GM21528 (cell line): Measurements from ENCODE around the gene ZFP92.

ENCODE experiments used
- ATAC-seq: cut with Tn5 transposase; IDR thresholded peaks from one replicate; pipeline ENCODE4 v1.9.1; 2021; ENCODE audit warnings: mild to moderate bottlenecking, moderate library complexity; ENCODE audit not compliant: unreplicated experiment, low FRiP score

ZFP92 gene

GRCh38 chrX:153406903-153407302, 4.4 kb upstream of the ZFP92 start:
- ATAC-seq, result no peak

DNA sequence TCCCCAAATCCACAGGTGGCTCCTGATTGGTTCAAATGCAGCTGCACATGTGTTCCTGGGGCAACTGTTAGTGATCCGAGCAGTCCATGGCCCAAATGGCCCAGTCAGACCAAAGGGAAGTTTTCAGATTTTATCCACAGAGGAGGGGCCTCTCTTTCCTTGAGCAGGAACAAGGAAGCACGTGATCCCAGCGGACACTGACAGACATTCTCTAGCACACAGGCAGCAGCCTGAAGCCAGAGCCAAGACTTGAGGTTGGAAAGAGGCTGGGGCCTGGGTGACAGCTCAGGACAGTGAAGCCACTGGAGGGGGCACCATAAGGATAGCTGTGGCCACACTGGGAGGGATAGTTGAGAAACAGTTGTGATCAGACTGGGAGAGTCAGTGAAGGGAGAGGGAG, 3.5 kb upstream of the ZFP92 start:
- no peak for ATAC-seq

DNA sequence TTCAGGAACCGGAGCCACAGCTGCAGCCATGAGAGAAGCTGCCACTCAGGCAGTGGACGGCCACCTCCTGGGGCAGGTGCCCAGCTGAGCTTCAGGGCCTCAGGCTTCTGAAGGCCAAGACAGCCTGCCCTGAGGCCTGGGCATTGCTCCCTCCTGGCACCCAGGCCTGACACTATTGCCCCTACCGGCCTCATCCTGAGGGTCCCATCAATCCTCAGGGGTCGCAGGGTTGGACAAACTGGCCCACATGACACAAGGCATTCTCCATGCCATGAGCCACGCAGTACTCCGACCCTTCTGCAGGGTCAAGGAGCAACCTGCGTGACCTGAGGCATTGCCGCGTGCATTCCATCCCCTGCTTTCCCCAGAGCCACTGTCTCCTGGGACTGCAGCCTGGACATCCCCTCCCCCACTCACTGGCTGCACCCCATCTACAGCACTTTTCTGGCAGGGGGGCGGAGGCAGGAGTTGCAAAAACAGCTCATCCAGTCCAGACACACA, 3.0 kb upstream of the ZFP92 start:
- ATAC-seq, result no peak

- ATAC-seq, result no peak
Observed at GRCh38 chrX:153408871-153409351, 2.4 kb upstream of the ZFP92 start.

DNA sequence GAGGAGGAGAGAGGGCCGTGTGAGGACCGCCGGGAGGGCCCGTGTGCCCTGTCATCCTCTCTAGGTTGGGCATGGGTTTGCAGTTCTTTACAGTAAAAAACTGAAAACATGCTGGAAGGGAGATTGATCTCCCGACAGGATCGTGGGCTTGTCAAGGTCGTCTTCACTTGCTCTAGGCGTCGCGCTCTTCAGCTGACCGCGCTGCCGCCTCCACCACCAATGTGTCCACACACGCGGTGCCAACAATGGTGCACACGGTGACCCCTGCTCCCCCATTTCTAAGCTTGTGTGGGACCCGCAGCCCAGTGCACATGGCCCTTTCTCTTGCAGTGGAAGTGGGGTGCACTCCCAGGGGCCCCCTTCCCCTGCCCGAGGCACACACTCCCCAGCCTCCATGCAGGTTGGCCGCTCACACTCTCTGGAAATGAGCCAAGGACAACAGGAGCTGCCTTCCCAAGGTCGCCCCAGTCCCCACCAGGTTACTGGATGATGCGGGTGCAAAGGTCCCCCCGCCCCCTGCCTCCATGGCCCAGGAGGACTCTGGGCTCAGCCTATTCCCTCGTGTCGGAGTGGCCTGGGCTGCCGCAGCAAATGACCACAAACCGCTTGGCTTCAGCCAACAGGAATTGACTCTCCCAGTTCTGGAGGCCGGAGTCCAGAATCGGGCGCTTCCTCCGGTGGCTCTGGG, 1.7 kb upstream of the ZFP92 start:
- ATAC-seq, result no peak

GRCh38 chrX:153410373-153410772, 899 bp upstream of the ZFP92 start:
- no peak for ATAC-seq

GRCh38 chrX:153410888-153411254, 401 bp upstream of the ZFP92 start:
- ATAC-seq, result no peak

GRCh38 chrX:153411988-153412574, 809 bp downstream of the ZFP92 start:
- no peak for ATAC-seq

DNA sequence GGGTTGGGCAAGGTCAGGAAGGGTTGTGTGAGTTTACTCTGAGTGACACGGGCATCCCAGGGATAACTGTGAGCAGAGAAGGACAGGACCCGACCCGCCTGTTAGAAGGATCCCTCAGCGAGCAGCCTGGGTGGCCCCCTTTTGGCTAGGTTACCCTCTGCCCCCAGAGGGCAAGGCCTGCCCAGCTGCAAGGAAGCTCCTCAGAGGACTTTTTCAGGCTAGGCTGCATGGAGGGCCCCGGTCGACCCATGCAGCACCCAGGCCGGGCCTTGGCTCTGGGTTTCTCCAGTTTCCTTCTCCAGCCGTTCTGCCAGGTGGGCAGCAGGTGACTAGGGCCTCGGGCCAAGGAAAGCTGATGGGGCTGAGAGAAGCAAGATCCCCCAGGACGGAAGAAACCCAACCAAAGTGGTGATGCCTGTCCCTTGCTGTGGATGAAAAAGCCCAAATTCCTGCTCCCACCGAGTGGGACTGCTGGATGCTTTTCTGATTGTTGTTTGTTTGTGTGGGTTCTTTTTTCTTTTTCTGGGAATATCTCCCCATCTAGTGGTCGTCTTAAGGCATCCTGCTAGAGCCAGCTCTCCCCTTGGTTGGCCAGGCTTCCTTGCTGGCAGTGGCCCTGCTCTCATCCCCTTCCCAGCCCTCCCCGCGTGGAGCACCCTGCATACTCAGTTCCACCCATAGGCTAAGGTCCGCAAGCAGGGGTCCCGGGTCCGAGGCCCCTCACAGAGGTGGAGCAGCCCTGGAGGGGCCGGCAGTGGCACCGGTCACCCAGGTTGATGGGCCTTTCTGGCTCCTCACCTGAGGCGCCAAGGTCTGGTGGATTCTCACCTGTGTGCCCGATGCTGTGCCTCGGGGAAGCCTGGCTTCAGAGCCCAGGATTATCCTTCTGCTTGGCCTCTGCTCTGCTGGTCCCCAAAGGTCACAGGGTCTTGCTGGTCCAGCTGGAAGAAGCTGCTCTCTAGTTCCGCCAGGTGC, 1.8 kb downstream of the ZFP92 start:
- no peak for ATAC-seq

DNA sequence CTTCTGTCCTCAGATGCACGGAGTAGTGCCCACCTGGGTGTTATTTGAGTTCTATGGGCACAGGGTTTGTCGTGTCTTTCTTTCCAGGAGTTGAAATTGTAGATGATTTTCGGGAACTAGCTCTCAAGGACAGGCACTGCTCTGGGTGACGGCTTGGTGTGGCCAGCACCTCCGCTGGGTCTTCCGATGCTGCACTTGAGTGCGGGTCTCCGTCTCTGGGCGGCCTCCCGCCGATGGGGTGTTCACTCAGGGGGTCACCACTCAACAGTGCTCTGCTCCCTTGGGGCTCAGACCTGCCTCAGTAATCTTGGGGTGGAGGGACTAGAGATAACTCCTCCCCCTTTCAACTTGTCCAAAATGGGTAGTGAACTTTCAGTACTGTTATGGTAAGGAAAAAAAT, 2.5 kb downstream of the ZFP92 start:
- ATAC-seq, result no peak

DNA sequence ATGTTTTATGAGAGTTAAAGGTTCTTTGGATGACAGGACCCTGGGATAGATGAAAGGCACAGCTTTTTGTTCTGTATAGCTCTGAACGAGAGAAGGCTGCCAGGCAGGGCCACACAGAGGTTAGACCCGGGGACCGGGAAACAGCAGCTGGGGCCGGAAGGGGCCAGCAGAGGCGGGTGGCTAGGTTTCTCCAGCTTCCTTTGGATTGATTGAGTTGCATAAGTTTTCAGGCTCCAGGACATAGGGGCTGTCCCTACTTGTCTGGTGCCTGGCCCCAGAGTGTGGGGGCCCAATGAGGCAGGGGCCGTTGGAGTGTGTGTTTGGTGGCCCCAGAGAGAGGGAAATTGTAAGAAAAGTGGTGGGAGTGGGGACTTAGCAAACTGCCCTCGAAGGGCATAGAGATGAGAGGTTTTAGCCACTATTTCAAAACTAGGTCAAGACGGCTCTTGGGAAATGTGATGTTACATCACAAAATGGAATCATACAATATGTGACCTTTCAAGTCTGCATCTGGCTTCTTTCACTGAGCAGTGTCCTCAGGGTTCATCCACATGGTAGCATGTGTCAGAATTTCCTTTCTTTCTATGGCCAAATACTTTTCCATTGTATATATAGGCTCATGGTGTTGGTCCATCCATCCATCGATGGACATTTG, 3.7 kb downstream of the ZFP92 start:
- no peak for ATAC-seq

GRCh38 chrX:153416781-153417450, 5.6 kb downstream of the ZFP92 start:
- ATAC-seq, result no peak

GRCh38 chrX:153417637-153418036, 6.4 kb downstream of the ZFP92 start:
- no peak for ATAC-seq

- no peak for ATAC-seq
Observed at GRCh38 chrX:153420851-153421599, 9.8 kb downstream of the ZFP92 start.

- no peak for ATAC-seq
Observed at GRCh38 chrX:153421856-153422255, 10.6 kb downstream of the ZFP92 start.

DNA sequence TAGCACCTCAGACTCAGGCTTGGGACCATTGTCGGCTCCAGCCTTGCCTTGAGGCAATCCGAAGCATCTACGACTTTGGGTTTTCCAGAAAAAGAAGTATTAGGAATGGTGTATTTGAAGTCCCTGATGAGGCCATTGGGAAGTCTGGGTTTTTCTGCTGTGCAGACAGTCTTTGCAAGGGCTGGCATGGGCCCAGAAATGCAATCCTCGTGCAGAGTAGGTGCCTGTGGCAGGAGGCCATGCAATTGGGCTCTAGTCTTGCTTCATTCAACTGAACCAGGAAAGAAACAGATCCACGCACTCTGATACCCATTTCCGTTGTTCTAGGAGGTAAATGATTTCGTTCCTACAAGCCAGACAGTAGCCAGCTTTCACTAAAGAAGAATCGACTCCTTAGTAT, 12.4 kb downstream of the ZFP92 start:
- no peak for ATAC-seq

DNA sequence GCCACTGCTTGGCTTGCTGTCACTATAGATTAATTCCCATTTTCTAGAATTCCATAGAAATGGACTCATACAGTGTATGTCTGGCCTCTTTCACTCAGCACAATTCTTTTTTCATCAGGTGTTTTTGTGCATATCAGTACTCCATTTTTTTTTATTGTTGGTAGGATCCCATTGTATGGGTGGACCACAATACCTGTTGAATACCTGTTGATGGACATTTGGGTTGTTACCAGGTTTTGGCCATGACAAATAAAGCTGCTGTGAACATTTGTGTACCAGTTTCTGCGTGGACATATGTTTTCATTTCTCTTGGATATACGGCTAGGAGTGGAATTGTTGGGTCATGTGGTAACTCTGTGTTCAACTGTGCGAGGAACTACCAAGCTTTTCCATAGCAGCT, 14.9 kb downstream of the ZFP92 start:
- no peak for ATAC-seq

DNA sequence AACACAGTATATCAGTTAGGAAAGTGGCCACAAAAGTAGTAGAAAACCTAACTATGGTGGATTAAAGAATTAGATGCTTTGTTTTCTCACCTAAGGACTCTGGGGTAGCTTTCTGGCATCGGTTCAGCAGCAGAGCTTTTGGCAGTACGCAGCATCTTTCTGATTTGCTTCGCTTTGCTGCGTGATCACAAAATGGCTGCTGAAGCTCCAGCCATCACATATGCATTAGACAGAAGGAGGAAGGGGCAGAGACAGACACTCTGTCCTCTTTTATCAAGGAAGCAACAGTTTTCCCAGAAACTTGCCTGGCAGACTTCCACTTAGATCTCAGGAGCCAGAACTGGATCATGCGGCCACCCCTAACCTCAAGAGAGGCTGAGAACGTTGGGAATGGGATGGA, 19.5 kb downstream of the ZFP92 start:
- no peak for ATAC-seq

GRCh38 chrX:153433161-153433680, 21.9 kb downstream of the ZFP92 start:
- ATAC-seq, result no peak
